SK-N-SH treated with all-trans-retinoic acid at 6 μM for 48 hours (cell line): Measurements from ENCODE around the gene ERBIN.

Source experiments
- ATAC-seq: fragments of 200-7000 bp; cut with Tn5 transposase; 3 replicates; pipeline ENCODE4 v1.9.1; 2020; ENCODE audit warnings: mild to moderate bottlenecking, moderate library complexity
- BACH2 ChIP-seq: fragments of 250-450 bp; sonication (Bioruptor Pico); IDR thresholded peaks from 2 replicates; pipeline ENCODE4 v1.9.0; 2021; ENCODE audit warnings: mild to moderate bottlenecking, borderline replicate concordance
- CREB5 ChIP-seq: fragments of 250-450 bp; sonication (Bioruptor Pico); IDR thresholded peaks from 2 replicates; pipeline ENCODE4 v1.5.1; 2020; ENCODE audit warnings: low read depth, mild to moderate bottlenecking, moderate library complexity
- CSRNP3 ChIP-seq: fragments of 250-450 bp; sonication (Bioruptor Pico); IDR thresholded peaks from 2 replicates; pipeline ENCODE4 v1.5.1; 2021; ENCODE audit warnings: mild to moderate bottlenecking, moderate library complexity
- ESRRG ChIP-seq: fragments of 250-450 bp; sonication (Bioruptor Pico); IDR thresholded peaks from 2 replicates; pipeline ENCODE4 v1.6.1; 2021; ENCODE audit warnings: mild to moderate bottlenecking
- PATZ1 ChIP-seq: fragments of 250-450 bp; sonication (Bioruptor Pico); IDR thresholded peaks from 2 replicates; pipeline ENCODE4 v1.8.0; 2020; ENCODE audit warnings: mild to moderate bottlenecking, moderate library complexity, borderline replicate concordance
- POU6F1 ChIP-seq: fragments of 250-450 bp; sonication (Bioruptor Pico); IDR thresholded peaks from 2 replicates; pipeline ENCODE4 v1.8.0; 2021; ENCODE audit warnings: low read depth, mild to moderate bottlenecking, moderate library complexity, borderline replicate concordance
- SNAI2 ChIP-seq: fragments of 250-450 bp; sonication (Bioruptor Pico); IDR thresholded peaks from 2 replicates; pipeline ENCODE4 v1.5.0; 2020; ENCODE audit warnings: mild to moderate bottlenecking, moderate library complexity
- TCF4 ChIP-seq: fragments of 250-450 bp; sonication (Bioruptor Pico); IDR thresholded peaks from 2 replicates; pipeline ENCODE4 v1.8.0; 2021; ENCODE audit warnings: mild to moderate bottlenecking, moderate library complexity, borderline replicate concordance
- TOX ChIP-seq: fragments of 250-450 bp; sonication (Bioruptor Pico); IDR thresholded peaks from 2 replicates; pipeline ENCODE4 v1.8.0; 2021; ENCODE audit warnings: mild to moderate bottlenecking, moderate library complexity, borderline replicate concordance
- ZC3H10 ChIP-seq: fragments of 250-450 bp; sonication (Bioruptor Pico); IDR thresholded peaks from 2 replicates; pipeline ENCODE4 v1.5.1; 2021; ENCODE audit warnings: mild to moderate bottlenecking, moderate library complexity
- ZNF565 ChIP-seq: fragments of 450-650 bp; formaldehyde crosslinking; conservative IDR thresholded peaks from 2 replicates; pipeline ENCODE4 v1.5.0; 2020; ENCODE audit warnings: low read depth, mild to moderate bottlenecking, moderate library complexity
- ZNF70 ChIP-seq: fragments of 450-650 bp; formaldehyde crosslinking; IDR thresholded peaks from 2 replicates; pipeline ENCODE4 v1.5.0; 2020; ENCODE audit warnings: mild to moderate bottlenecking, moderate library complexity
- TF ChIP-seq, protein P1 (sequence below): fragments of 250-450 bp; sonication (Bioruptor Pico); IDR thresholded peaks from 2 replicates; pipeline ENCODE4 v1.5.0; 2020; ENCODE audit warnings: mild to moderate bottlenecking, moderate library complexity

Gene ERBIN

GRCh38 chr5:66130493-66130892 lies 204.1 kb downstream of the ERBIN start:
- ATAC-seq: no peak
- TF ChIP-seq PATZ1 (CRISPR knock-in tag): no peak
- no peak for TF ChIP-seq ZNF70 (CRISPR knock-in tag)
- TF ChIP-seq POU6F1 (CRISPR knock-in tag): no peak
- no peak for TF ChIP-seq ZNF565 (CRISPR knock-in tag)
- TF ChIP-seq, protein P1, sequence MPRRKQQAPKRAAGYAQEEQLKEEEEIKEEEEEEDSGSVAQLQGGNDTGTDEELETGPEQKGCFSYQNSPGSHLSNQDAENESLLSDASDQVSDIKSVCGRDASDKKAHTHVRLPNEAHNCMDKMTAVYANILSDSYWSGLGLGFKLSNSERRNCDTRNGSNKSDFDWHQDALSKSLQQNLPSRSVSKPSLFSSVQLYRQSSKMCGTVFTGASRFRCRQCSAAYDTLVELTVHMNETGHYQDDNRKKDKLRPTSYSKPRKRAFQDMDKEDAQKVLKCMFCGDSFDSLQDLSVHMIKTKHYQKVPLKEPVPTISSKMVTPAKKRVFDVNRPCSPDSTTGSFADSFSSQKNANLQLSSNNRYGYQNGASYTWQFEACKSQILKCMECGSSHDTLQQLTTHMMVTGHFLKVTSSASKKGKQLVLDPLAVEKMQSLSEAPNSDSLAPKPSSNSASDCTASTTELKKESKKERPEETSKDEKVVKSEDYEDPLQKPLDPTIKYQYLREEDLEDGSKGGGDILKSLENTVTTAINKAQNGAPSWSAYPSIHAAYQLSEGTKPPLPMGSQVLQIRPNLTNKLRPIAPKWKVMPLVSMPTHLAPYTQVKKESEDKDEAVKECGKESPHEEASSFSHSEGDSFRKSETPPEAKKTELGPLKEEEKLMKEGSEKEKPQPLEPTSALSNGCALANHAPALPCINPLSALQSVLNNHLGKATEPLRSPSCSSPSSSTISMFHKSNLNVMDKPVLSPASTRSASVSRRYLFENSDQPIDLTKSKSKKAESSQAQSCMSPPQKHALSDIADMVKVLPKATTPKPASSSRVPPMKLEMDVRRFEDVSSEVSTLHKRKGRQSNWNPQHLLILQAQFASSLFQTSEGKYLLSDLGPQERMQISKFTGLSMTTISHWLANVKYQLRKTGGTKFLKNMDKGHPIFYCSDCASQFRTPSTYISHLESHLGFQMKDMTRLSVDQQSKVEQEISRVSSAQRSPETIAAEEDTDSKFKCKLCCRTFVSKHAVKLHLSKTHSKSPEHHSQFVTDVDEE (CRISPR knock-in tag): no peak
- TF ChIP-seq SNAI2 (CRISPR knock-in tag): no peak
- TF ChIP-seq CSRNP3 (CRISPR knock-in tag): no peak
- no peak for TF ChIP-seq TCF4 (CRISPR knock-in tag)
- TF ChIP-seq BACH2: no peak
- TF ChIP-seq TOX (CRISPR knock-in tag): no peak
- no peak for TF ChIP-seq ESRRG
- no peak for TF ChIP-seq ZC3H10 (CRISPR knock-in tag)
- no peak for TF ChIP-seq CREB5 (CRISPR knock-in tag)
